Stimulated activated CD8-positive, alpha-beta memory T cell treated with anti-CD3 and anti-CD28 coated beads, Interleukin-4, amount 100 ng/mL, for 24 hours (primary cell): ENCODE data around the gene POC1B.

Experiments used
- DNase-seq: peaks from one replicate; pipeline ENCODE4 v3.0.0-alpha.2; 2020; ENCODE audit warnings: low read depth

Gene POC1B

DNA sequence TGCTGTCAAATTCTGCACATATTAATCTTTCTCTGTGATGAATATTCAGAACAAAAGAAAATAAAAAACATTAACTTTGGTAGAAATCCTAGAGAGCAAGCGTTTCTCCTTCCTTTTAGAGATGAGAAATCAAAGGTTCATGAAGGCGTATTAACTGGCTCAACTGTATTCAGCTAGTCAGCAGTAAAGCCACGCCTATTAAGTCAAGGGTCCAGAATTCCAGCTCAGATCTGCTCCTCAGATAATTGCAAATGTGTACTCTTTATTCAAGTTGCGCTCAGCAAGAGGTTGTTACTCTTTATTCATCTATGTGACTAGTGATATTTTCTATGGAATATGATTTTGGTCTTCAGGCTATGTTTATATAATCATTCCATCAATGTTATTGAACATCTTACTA lies 13.1 kb upstream of the POC1B start:
- DNase-seq, result no peak

DNA sequence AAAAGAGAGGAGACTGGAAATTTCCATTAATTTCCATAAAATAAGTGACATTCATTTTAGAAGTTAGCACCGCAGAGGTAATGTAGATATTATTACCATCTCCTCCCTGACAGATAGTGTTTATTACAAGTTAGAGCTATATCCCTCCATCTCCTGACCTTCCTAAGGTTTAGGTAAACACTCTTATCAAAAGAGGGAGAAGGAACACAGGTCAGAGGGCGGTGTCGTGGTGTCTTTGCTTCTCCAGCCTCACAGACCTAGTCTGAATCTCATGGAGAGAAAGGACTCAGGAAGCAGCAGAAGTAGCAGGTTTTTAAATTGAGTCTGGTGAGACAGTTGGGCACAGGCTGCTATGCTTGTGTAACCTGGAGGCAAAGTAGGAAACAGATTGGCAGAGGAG lies 11.5 kb upstream of the POC1B start:
- no peak for DNase-seq

DNA sequence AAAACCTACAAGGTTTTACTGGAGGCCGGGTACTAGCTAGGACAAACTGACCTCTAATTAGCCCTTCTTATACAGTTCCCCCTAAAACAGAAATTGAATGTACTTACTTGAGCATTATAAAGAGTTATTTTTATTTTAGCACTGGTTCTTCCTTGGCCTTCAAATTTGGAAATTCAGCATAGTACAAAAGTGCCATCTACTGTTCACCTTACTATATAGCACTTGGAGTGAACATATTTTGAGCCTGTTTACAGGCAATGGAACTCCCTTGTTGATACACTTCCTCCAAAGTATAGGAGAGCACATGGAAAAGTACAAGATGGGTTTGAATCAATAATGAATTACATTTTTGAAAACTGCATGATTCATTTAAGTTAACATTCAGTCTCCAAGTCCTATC lies 3.9 kb upstream of the POC1B start:
- no peak for DNase-seq

DNA sequence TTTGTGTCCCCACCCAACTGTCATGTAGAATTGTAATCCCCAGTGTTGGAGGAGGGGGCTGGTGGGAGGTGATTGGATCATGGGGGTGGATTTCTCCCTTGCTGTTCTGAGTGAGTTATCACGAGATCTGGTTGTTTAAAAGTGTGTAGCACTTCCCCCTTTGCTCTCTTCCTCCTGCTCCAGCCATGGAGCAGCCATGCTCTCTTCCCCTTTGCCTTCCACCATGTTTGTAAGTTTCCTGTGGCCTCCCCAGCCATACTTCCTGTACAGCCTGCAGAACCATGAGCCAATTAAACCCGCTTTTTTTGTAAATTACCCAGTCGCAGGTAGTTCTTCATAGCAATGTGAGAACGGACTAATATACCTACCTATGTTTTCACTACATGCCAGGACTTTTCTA lies 2.6 kb upstream of the POC1B start:
- no peak for DNase-seq

DNA sequence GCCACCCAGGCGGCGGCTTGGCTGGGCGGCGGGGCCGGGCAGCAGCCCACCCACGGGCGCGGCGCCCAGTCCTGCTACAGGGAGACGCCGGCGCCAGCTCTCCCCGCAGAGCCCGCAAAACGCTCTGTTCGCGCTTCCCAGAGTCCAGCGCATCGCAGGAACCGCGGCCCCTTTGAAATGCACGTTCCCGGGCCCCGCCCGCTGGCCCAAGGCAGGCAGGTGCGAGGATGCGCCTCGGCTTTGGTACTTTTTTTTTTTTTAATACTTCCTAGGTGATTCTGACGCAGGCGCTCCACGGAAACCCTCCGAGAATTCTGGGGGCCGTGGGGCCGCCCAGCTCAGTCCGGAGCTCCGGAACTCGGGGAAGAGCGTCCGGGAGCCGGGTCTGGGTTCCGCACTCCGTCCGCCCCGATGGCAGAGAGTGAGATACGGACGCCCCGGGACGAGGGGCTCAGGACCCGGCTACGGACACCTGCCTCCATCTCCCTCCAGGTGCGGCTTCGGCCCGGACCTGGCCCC lies 483 bp downstream of the POC1B start:
- peak; percentile 24 for DNase-seq

- DNase-seq, result peak; percentile 59
Measured at GRCh38 chr12:89524541-89525304, 1.1 kb downstream of the POC1B start, which contains the start of gene GALNT4. Gene GALNT4 (minus strand): TSS chr12:89524796. CDS start chr12:89524549, 247 bp downstream.

GRCh38 chr12:89523843-89524540 lies 1.9 kb downstream of the POC1B start:
- DNase-seq, result no peak

DNA sequence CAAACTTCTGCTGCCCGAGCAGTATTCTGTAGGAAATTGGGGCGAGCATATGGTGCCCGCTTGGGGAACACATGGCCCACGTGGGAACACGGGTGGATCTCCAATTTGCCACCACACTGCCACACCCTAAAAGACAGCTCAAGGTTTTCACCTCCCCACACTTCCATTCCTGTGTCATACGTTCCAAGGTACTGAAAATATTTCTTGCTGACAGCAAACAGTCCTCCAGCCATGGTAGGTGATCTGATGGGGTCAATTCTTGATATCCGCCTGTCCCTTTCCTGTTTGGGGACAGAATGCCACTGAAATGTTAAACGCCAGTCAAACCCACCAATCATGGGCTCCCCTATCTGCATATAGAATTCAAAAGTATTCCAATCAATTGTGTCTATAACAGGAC lies 2.5 kb downstream of the POC1B start:
- no peak for DNase-seq

DNA sequence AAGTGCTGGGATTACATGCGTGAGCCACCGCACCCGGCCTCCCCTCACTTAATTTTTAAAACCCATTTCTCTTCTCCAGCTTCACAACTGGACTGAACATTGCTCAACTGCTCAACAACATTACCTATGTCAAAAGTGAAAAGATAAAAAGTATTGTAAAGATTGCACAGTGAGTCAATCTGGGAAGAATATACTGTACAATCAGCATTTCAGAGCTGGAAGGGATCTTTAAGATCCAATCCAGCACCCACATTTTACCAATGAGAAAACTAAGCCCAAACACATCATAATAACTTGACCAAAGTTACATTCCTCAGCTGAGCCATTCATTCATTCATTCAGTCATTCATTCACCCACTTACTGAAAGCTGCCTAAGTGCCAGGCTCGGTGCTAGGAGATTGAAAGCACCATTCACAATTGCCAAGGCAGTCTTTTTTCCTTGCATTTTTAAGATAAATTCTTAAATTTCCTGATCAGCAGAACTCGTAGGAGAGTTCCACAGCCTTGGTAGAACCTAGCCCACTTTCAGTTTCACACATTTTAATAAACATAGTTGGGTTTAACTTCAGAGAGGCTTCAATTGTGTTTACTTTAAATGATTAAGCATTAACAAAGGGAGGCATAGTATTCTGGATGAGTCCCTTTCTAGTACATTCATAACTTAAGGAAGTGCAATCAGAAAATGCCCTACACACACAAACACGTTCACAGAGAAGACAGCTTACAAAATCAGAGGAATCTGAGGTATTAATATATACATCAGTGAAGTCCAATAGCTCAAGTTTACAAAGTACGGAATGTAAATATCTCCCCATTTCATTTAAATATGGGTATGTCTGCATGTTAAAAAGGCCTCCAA lies 4.3 kb downstream of the POC1B start:
- DNase-seq, result no peak

DNA sequence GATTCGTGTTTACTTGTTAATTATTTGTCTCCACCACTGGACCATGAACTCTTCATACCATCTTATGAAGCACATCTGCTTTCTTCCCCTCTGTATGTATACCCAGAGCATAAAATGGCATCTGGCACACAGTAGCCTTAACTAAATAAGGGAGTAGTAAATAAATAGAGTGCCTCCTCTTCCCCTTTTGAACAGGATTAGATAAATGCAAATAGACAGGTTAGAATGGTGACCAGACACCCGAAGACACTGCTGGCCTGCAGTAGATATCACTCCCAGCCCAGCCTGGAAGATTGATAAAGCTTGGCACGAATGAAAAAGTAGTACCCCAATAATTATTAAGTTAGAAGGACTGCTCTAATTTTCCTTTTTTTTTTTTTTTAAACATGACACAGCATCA lies 8.1 kb downstream of the POC1B start:
- no peak for DNase-seq

GRCh38 chr12:89516633-89517032 lies 9.2 kb downstream of the POC1B start:
- no peak for DNase-seq

DNA sequence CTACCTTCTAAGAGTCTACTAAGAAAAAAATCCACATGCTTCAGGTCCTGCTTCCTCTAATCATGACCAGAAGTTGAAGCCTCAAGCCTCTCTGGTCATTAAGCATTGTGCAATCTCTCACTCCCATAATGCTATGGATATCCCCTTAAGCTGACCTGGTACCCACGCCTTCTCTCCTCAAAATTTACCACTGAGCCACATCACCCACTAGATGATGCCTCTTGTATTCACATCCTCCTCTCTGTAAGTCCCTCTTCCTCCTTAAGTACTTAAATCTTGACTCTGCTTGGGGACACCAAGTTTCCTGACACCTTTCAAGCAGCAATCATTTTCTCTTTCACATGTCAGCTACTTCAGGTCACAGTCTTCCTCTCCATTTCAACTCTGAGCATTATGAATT lies 11.1 kb downstream of the POC1B start:
- DNase-seq, result no peak

GRCh38 chr12:89513544-89513943 lies 12.3 kb downstream of the POC1B start:
- no peak for DNase-seq

GRCh38 chr12:89507015-89507824 lies 18.6 kb downstream of the POC1B start:
- no peak for DNase-seq

DNA sequence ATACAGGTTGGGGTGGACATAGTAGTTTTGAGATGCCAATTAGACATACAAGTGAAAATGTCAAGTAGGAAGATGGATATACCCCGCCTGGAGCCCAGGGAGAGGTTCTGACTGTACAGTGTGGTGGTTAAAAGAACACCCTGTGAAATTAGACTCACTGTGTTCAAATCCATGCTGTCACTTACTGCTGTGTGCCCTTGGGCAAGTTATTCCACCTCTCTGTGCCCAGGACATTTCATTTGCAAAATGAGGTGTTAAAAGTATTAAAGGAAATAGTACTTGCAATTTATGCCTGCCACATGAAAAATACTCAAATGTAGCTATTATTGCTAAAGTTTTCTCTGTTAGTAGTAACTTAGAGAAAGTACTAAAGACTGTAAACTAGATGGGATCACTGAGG lies 19.8 kb downstream of the POC1B start:
- no peak for DNase-seq

DNA sequence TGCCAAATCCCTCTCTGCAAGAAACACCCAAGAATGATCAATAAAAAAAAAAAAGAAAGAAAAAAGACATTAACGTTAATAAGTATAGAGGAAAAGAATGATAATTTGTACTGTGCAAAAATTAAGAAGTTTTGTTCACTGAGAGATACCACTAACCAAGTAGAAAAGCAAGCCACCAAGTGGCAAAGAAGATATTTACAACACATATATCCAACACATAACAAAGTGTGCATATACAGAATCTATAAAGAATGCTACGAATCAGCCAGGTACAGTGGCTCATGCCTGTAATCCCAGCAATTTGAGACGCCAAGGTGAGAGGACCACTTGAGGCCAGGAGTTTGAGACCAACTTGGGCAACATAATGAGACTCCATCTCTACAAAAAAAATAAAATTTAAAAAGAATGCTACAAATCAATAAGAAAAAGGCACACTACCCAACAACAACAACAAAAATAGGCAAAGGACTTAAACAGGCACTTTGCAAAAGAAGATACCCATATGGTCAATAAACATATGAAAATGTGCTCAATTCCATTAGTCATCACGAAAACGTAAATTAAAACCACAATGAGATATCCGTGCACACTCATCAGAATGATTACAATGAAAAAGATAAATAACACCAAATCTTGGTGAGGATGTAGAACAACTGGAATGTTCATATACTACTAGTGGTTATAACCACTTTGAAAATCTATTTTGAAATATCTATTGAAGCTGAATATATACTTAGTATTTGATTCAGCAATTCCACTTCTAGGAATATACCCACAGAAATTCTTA lies 21.1 kb downstream of the POC1B start:
- no peak for DNase-seq

GRCh38 chr12:89501793-89502192 lies 24.1 kb downstream of the POC1B start:
- DNase-seq, result no peak

GRCh38 chr12:89499857-89500256 lies 26.0 kb downstream of the POC1B start:
- DNase-seq, result no peak

GRCh38 chr12:89497467-89497866 lies 28.4 kb downstream of the POC1B start:
- no peak for DNase-seq

- no peak for DNase-seq
Measured at GRCh38 chr12:89497005-89497404, 28.8 kb downstream of the POC1B start.
